C1 segment of cervical spinal cord (tissue), 14 donors: ENCODE data around the gene BLVRA.
"Not testable (repeated sequence)": the region's sequence is repeated elsewhere in the genome, so short reads cannot be mapped to it uniquely, and the experiment has no call there.

Source experiments
- DNase-seq, 14 donors: peaks; one replicate each; lab custom pipeline; 2025; lab: John Stamatoyannopoulos, UW

BLVRA gene

GRCh38 chr7:43768887-43769272 is 10.4 kb downstream of the BLVRA start:
- DNase-seq = no peak

DNA sequence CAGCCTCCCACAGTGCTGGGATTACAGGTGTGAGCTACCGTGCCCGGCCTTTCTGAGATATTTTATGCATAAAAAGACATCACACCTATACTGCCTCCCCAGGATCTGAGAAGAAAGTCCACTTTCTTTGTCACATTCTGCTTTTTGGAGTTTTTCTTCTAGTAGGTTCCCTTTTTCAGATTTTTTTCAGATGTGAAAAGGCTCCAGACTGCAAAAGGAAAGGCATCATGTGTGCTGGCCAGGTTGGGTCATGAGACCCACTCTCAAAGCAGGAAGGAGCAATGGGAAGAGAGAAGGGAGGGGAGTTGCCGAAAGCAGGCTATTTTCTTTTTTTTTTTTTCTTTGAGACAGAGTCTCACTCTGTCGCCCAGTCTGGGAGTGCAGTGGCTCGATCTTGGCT is 10.8 kb downstream of the BLVRA start:
- no peak for DNase-seq

- no peak for DNase-seq
These were observed 11.4 kb downstream of the BLVRA start for GRCh38 chr7:43769791-43770465.

GRCh38 chr7:43771128-43771527 is 12.6 kb downstream of the BLVRA start:
- DNase-seq = no peak

DNA sequence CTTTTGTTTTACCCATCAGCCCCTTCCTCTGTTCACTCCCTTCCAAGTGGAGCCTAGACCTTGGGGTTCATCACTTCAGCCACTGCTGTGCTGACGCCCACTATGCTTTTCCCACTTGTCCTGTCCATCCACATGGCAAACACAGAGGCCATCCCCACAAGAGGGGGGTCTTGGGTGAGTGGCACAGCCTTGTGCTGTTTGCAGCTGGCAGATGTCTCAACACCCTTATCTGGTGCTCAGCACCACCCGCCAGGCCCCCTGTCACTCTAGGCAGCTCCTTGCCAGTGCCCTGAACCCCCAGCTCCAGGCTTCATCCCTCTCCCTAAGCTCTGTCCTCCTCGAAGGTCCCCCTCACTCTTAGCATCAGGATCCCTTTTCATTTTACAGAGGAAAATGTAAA is 13.1 kb downstream of the BLVRA start:
- no peak for DNase-seq

- not testable (repeated sequence) for DNase-seq
These were observed 14.8 kb downstream of the BLVRA start for GRCh38 chr7:43773268-43773667.

DNA sequence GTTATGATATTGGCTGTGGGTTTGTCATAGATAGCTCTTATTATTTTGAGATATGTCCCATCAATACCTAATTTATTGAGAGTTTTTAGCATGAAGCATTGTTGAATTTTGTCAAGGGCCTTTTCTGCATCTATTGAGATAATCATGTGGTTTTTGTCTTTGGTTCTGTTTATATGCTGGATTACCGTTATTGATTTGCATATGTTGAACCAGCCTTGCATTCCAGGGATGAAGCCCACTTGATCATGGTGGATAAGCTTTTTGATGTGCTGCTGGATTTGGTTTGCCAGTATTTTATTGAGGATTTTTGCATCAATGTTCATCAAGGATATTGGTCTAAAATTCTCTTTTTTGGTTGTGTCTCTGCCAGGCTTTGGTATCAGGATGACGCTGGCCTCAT is 16.8 kb downstream of the BLVRA start:
- not testable (repeated sequence) for DNase-seq

- DNase-seq = not testable (repeated sequence)
These were observed 20.0 kb downstream of the BLVRA start for GRCh38 chr7:43778293-43779044.

- no peak for DNase-seq
These were observed 20.7 kb downstream of the BLVRA start for GRCh38 chr7:43779045-43779812.

DNA sequence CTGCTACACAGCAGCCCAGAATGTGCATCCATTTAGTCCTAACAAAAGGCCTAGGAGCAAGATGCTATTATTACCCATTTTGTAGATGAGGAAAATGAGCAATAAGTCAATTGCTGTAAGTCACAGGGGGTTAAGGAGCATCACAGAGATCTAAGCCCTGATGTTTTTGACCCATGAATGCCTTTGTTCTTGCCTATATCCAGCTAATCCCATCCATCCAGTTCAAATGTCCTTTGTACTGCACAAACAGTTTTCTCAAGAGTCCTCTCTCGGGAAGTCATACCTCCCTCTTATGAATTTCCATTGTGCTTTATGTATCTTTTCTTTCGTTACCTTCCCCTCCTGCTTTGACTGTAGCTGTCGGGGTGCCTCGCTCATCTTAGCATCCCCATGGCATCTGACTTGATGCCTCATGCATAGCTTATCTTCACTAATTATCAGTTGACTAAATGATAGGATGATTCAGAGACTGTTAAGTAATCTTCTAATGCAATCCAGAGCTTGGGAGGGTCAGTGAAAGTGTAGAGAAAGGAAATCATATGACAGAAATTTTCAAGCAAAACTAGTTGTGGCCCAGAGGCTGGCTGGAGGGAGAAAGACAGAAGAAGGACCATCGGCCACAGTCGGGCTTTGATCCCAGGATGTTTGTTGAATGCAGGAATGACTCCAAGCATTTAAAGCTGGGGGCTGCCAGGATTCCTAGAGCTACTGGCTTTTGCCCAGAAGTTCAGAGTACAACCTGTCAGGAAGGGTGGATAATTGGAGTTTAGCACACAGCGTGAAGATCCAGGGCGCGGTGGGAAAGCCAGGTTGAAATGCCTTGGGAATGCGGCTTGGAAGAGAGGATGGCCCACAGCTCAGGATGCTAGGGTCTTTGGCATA is 23.5 kb downstream of the BLVRA start:
- no peak for DNase-seq

GRCh38 chr7:43782768-43783555 is 24.5 kb downstream of the BLVRA start:
- DNase-seq = no peak

DNA sequence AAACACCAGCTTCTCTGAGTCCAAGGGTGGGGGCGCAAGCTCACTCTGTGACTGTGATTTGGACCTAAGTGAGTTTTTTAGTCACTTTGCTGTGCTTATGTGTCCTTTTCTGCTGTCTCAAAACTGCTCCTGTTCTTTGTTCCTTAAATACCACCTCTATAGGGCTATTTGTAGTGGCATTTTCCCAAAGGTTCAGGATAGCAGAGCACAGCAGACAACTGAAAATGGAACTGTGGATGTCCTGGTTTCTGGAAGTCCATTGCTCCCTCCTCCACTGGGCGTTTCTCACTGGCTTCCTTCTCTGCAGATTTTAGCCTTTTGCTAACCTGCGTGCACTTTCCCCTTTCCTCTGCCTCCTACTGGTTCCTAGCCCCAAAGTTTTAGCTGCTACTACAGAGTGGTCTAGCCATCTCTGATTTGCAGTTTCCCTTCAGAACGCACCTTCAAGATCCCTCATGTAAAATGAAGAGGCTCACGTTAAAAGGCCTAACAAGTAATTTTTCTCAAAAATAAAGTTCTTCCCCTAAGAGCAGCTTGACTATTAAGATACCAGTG is 25.6 kb downstream of the BLVRA start:
- DNase-seq = no peak

- DNase-seq = not testable (repeated sequence)
These were observed 26.2 kb downstream of the BLVRA start for GRCh38 chr7:43784585-43785087.

- peak in 1 of 14 donors; percentile 46 for DNase-seq
These were observed 26.9 kb downstream of the BLVRA start for GRCh38 chr7:43785420-43785819.

DNA sequence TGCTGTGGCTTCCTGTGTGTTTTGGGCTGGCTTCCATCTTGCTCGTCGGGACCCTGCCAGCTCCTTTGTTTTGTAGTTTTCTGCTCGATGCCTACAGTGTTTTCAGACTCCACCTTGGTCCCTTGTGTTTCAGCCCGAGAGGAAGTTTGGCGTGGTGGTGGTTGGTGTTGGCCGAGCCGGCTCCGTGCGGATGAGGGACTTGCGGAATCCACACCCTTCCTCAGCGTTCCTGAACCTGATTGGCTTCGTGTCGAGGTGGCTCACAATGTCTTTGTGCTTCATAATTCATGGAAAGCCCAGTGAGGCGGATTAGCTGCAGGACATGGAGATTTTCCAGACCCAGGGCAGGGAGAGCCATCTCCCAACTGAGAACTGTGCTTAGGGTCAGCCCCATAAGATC is 29.3 kb downstream of the BLVRA start:
- no peak for DNase-seq

DNA sequence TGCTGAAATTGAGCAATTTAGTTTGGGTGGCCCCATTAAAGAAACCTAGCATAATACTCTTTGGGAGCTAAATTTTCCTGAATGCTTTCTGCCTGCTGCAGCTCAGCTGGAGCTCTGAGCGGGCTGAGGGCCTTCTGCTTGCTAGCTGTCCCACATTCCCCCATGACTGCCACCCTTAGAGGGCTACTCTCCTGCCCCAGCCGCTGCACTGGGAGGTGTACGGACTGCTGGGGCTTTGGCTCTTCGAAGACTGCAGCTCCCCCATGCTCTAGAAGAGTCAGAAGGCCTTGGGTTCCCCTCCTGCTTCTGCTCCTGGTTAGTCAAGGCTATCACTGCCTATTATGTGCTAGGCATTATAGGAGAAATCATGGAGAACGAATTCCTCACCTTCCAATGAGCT is 31.5 kb downstream of the BLVRA start:
- no peak for DNase-seq

GRCh38 chr7:43790834-43791233 is 32.4 kb downstream of the BLVRA start:
- no peak for DNase-seq

DNA sequence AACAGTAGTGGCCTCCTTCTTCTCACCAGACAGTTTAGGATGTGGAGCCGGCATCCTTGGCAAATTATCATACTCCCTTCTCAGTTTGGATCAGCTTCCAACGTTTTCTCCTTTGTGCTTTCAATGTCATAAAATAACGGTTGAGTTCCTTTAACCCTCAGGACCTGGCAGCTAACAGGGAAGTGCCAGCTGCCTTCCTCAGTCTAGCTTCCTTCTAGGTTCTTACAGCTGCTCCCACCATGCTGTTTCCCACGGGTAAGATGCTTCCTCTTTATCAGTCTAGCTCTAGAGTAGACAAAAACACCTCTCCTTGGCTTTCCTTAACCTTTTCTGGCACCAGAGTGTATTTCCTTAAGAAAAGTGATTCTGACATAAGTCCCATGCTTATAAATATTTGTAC is 33.2 kb downstream of the BLVRA start:
- DNase-seq = no peak

- no peak for DNase-seq
These were observed 34.1 kb downstream of the BLVRA start for GRCh38 chr7:43792471-43793150.

DNA sequence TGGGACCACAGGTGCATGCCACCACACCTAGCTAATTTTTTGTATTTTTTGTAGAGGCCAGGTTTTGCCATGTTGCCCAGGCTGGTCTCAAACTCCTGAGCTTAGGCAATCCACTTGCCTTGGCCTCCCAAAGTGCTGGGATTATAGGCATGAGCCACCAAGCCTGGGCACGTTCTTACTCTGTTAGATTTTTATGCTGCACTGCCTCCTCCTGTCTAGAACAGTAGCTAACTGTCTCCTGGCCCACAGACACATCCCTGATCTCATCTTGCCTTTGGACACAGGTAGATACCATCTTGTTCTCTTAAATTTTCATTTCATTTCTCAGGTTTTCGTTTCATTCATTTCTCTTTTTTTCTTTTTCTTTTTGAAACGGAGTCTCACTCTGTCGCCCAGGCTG is 41.1 kb downstream of the BLVRA start:
- DNase-seq = no peak
